ENCODE measurements around the gene C2orf92. TPM values are rescaled to one million over a fixed set of nuclear protein-coding genes. Genes with fewer than 3 reads are reported as not detected.

The C2orf92 gene
- total RNA-seq, 2 experiments from 2014 or later: 4.0 to 5.5 TPM

GRCh38 chr2:97751752-97752151 lies 82.2 kb downstream of the C2orf92 start:
- no peak overlapping the region for H3K4me3 Mint-ChIP-seq
- POLR2A ChIA-PET: no interaction called here
- CTCF ChIA-PET: interaction anchor here (1.1 to 4.5 kb wide), 7 partner anchors 8 to 161 kb away, joined by 3 to 34 read pairs (median 4); no protein-coding TSS in a partner anchor

More at GRCh38 chr2:97751752-97752151, 82.2 kb downstream of the C2orf92 start:
- no peak for ATAC-seq
- Mint-ChIP-seq H3K27me3 (ENCODE audit: low read depth) (no peaks in the 10 kb centered on the region), H3K36me3 (ENCODE audit: low read depth) (peaks cover 15% of the 10 kb centered on the region), H3K9me3 (ENCODE audit: insufficient read depth) (no peaks in the 10 kb centered on the region), H3K4me1 (ENCODE audit: low read depth) (peaks cover 18% of the 10 kb centered on the region), H3K27ac (no peak overlapping the region)
- DNase-seq: no peak

Other genes with a start within 250 kb of the C2orf92 start
- gene ANKRD36B, start 79.8 kb upstream of the C2orf92 start, total RNA-seq: 10 to 100 TPM; 51.3 to 59.2 TPM
- gene COX5B, start 23.7 kb upstream of the C2orf92 start, total RNA-seq: 100 to 1,000 TPM; 215 to 216 TPM
- gene ACTR1B, start 5.7 kb upstream of the C2orf92 start, total RNA-seq: 10 to 100 TPM; 73.2 to 74.3 TPM
- 100 to 1,000 TPM; 268 to 297 TPM for gene ZAP70, start 43.9 kb downstream of the C2orf92 start, total RNA-seq